A549 (cell line): Measurements from ENCODE around the gene JAG2.

Experiments
- BHLHE40 ChIP-seq: IDR thresholded peaks from 2 replicates; pipeline ENCODE4 v1.6.1; 2012; ENCODE audit warnings: low read depth, low read length, inconsistent platforms
- CHD4 ChIP-seq: fragments of 200-600 bp; sonication (generic); IDR thresholded peaks from 2 replicates; pipeline ENCODE4 v1.6.1; 2016; ENCODE audit warnings: antibody characterized with exemption, mild to moderate bottlenecking, borderline replicate concordance
- CTCF ChIP-seq: fragments of >200 bp; sonication (Bioruptor Twin); formaldehyde crosslinking; IDR thresholded peaks from 3 replicates; pipeline ENCODE4 v1.5.1; 2016
- EP300 ChIP-seq, 2 experiments: fragments of >200 bp; sonication (Bioruptor Twin); formaldehyde crosslinking; IDR thresholded peaks; 2 replicates in 1 of 2; 3 replicates in 1 of 2; pipeline ENCODE4 v1.6.1; 2016 to 2017
- MAFK ChIP-seq: fragments of 450-650 bp; IDR thresholded peaks from 2 replicates; pipeline ENCODE4 v1.6.1; 2014; ENCODE audit not compliant: partially characterized antibody
- POLR2A ChIP-seq: IDR thresholded peaks from 2 replicates; pipeline ENCODE4 v1.6.1; 2012; ENCODE audit warnings: mild to moderate bottlenecking, low read length

GRCh38 chr14:105207996-105208737, 39.6 kb upstream of the JAG2 start:
- TF ChIP-seq BHLHE40, result no peak
- no peak for TF ChIP-seq POLR2A
- no peak for TF ChIP-seq CHD4
- TF ChIP-seq MAFK, result no peak
- no peak for TF ChIP-seq EP300 (IDR thresholded peaks at IDR 0.05)
- no peak for TF ChIP-seq CTCF
